ENCODE results near the gene SLC2A4.
"Not testable (repeated sequence)": the region's sequence is repeated elsewhere in the genome, so short reads cannot be mapped to it uniquely, and the experiment has no call there.

SLC2A4 gene

DNA sequence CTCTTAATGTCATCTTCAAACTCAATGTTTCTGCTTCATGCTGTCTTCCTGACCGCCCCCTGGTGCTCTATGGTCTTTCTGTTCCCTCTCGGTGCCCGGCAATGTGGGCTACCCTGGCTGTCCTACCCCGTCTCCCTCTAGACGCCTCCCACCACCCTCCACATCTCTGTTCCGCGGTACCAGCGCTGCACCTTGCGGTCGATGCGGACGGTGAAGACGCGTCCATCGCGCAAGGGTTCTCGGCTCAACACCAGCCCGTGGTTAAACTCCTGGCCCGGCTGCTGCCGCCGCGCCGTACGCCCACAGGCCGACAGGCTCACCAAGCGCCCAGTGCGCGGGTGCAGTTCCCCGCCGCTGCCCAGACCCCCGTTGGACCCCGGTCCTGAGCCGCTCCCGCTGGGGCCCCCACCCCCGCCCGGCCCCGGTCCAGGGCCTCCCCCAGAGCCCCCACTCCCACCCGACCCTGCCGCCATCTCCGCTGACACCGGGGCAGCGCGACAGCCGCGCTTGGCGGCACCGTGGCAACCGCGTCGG is 47.4 kb downstream of the SLC2A4 start, which contains the start of gene NEURL4:
Gene NEURL4, minus strand, starts transcription at position 496 of the 534 bp plus-strand sequence. Its CDS starts 23 bp downstream, at position 473.
- Mint-ChIP-seq H3K27ac (peak within 1 kb of the TSS; percentile 99), H3K9me3 (no peaks in the 10 kb centered on the region), H3K4me1 (ENCODE audit: low read depth) (peaks cover 35% of the 10 kb centered on the region), H3K27me3 (no peaks in the 10 kb centered on the region), H3K4me3 (peak within 1 kb of the TSS; percentile 92), H3K36me3 (ENCODE audit: low read depth) (no peaks in the 10 kb centered on the region)

DNA sequence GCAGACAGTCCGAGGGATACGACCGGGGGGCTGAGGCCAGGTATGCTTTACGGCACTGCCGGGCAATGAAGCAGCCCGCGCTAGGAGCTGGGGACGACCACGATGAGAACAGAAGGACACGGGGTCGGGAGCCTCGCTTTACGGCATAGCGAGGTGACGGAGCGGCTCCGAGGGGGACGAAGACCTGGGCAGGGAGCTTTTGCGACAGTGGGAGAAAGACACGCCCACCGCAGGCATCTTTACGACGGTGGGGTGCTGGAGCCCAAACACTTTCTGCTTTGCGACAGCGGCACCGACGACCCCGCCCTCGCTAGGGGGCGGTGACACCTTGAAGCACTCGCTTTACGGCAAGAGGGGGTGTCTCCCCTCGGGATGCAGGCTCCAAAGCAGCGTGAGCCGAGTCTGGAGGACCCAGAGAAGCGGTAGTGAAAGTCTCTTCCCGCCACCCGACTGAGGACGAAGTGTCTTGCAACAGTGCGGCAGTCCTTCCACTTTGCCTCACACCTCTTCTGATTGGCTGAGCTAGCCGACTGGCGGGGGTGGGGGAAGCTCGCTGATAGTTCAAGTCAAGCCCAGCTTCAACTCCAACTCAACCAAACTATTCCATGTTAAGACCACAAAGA is 48.0 kb downstream of the SLC2A4 start:
- no peaks in the 10 kb centered on the region for H3K36me3 Mint-ChIP-seq (ENCODE audit: low read depth)
- H3K27ac Mint-ChIP-seq: peak overlapping the region; percentile 99
- no peaks in the 10 kb centered on the region for H3K9me3 Mint-ChIP-seq
- H3K4me1 Mint-ChIP-seq (ENCODE audit: low read depth): peaks cover 37% of the 10 kb centered on the region
- H3K4me3 Mint-ChIP-seq: peak overlapping the region; percentile 92
- no peaks in the 10 kb centered on the region for H3K27me3 Mint-ChIP-seq

DNA sequence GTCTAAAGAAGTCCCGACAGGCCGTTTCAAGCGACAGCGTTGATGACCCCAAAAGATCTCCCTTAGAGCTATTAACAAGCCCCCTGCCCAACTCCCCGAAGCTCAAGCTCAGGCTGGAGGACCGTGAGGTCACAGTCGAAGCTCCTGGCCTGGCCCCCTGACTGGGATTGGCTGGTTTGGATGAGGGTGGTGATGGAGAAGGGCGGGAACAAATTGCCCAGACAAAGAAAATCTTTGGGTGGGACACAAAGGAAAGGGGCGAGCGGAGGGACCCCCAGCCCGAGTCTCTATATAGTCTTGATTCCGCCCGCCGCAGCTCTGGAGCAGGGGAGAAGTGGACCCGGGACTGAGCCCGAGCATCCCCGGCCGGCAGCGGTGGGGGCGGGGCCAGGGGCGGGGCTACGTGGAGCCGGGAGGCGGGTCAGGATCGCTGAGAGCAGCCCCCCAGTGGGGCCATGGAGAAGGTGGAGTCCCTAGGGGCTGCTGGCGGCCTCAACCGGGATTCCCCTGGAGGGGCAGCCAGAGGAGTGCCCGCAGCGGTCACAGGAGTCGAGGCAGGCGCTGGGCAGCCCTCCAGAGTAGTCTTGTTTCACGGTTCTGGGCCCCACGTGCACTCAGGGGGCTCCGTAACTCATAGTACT is 48.6 kb downstream of the SLC2A4 start:
- Mint-ChIP-seq H3K27ac (peak overlapping the region; percentile 99), H3K4me1 (ENCODE audit: low read depth) (peaks cover 43% of the 10 kb centered on the region), H3K9me3 (no peaks in the 10 kb centered on the region), H3K27me3 (no peaks in the 10 kb centered on the region), H3K4me3 (peak overlapping the region; percentile 92), H3K36me3 (ENCODE audit: low read depth) (no peaks in the 10 kb centered on the region)

DNA sequence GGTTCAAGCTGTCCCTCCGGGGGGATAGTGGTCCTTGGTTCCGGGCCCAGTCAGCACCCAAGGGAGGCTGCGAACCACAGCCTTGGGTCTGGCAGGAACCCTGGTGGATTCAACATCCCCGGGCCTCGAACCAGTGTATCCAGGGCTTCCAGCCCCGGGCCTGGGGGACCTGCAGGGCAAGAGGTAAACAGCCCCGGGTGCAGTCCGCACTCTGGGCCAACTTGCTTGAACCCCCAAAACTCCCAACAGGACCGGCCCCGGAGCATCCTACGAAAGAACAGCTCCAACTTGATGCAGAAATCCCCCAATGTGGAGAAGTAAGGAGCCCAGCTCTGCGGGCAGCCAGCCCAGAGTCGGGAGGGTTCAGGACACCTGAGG is 49.1 kb downstream of the SLC2A4 start:
- Mint-ChIP-seq H3K27ac (no peak overlapping the region), H3K36me3 (ENCODE audit: low read depth) (no peaks in the 10 kb centered on the region), H3K4me3 (peak overlapping the region; percentile 92), H3K9me3 (no peaks in the 10 kb centered on the region), H3K4me1 (ENCODE audit: low read depth) (peaks cover 48% of the 10 kb centered on the region), H3K27me3 (no peaks in the 10 kb centered on the region)

DNA sequence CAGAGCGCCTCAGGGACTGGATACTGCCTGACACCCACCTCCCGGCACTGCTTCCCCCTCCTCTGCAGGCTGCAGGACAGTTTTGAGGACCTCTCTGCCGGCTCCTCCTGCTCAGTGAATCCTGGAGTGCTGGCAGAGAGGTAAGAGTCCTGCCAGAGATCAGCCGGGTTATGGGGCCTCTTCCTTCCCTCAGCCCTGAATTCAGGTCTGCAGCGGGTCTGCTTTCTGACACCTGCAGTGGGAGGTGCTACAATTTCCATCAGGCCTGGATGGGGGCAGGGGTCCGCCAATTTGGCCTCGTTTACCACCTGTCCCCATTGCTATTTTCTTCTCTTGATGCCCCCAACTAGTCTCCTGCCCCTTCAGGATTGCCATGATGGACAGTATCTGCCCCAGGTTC is 50.6 kb downstream of the SLC2A4 start:
- Mint-ChIP-seq H3K4me3 (no peak overlapping the region), H3K27ac (peak overlapping the region; percentile 73), H3K4me1 (ENCODE audit: low read depth) (peaks cover 57% of the 10 kb centered on the region), H3K36me3 (ENCODE audit: low read depth) (peaks cover 2% of the 10 kb centered on the region), H3K27me3 (no peaks in the 10 kb centered on the region), H3K9me3 (no peaks in the 10 kb centered on the region)

DNA sequence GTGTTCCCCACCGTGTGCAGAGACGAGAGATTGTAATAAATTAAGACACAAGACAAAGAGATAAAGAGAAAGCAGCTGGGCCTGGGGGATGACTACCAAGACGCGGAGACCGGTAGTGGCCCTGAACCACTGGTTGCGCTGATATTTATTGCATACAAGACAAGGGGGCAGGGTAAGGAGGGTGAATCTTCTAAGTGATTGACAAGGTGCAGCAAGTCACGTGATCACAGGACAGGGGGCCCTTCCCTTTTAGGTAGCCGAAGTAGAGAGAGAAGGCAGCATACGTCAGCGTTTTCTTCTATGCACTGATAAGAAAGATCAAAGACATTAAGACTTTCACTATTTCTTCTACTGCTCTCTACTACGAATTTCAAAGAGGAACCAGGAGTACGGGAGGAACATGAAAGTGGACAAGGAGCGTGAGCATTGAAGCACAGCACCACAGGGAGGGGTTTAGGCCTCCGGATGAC is 51.1 kb downstream of the SLC2A4 start:
- H3K27ac Mint-ChIP-seq: peak overlapping the region; percentile 73
- H3K4me1 Mint-ChIP-seq (ENCODE audit: low read depth): peaks cover 59% of the 10 kb centered on the region

DNA sequence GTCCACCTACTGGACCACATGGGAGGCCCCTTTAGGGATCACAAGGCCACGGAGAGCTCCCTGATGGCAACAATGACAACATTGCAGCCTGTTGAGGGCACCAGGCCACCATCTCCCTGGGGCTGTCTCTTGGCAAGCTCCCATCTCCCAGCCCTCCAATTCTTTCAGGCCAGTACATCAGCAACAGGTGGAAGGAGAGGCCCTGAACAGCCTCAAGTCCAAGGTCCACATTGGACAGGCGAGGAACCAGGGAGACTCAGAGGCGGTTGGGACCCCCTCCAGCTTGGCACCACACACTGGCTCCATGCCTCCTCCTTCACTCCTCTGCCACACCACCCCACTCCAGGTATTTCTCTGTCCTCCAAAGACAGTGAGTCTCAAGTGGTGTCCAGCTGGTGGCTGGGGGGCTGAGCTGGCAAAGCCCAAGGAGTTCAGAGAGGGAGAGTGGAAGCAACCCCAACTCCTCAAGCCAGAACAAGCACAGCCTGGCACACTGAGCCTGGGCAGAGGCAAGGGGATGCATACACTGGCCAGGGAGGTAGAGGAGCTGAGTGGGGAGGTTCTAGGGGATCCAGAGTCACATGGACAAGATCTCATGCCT is 53.5 kb downstream of the SLC2A4 start:
- peaks cover 18% of the 10 kb centered on the region for H3K36me3 Mint-ChIP-seq (ENCODE audit: low read depth)
- H3K4me1 Mint-ChIP-seq (ENCODE audit: low read depth): peaks cover 58% of the 10 kb centered on the region
- peak overlapping the region; percentile 94 for H3K27ac Mint-ChIP-seq
- H3K4me3 Mint-ChIP-seq: peak overlapping the region; percentile 93
- no peaks in the 10 kb centered on the region for H3K9me3 Mint-ChIP-seq
- no peaks in the 10 kb centered on the region for H3K27me3 Mint-ChIP-seq

More for the DNA sequence above, 51.1 kb downstream of the SLC2A4 start:
- not testable (repeated sequence) for H3K36me3 Mint-ChIP-seq (ENCODE audit: low read depth); H3K9me3 Mint-ChIP-seq; H3K27me3 Mint-ChIP-seq
- peak overlapping the region; percentile 35 for H3K4me3 Mint-ChIP-seq

DNA sequence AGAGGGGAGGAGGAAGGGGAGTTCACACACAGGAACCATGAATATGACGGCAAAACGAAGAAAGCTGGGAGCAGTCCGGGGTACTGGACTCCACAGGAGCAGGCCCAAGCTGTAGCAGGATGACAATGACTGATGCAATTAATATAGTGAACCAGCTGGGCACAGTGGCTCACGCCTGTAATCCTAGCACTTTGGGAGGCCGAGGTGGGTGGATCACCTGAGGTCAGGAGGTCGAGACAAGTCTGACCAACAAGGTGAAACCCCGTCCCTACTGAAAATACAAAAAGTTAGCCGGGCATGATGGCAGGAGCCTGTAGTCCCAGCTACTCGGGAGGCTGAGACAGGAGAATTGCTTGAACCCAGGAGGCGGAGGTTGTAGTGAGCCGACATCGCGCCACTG is 54.2 kb downstream of the SLC2A4 start:
- Mint-ChIP-seq H3K4me3 (peak overlapping the region; percentile 93), H3K36me3 (ENCODE audit: low read depth) (peaks cover 23% of the 10 kb centered on the region), H3K27ac (peak overlapping the region; percentile 94), H3K4me1 (ENCODE audit: low read depth) (peaks cover 58% of the 10 kb centered on the region)
- H3K9me3 Mint-ChIP-seq, H3K27me3 Mint-ChIP-seq: not testable (repeated sequence)

DNA sequence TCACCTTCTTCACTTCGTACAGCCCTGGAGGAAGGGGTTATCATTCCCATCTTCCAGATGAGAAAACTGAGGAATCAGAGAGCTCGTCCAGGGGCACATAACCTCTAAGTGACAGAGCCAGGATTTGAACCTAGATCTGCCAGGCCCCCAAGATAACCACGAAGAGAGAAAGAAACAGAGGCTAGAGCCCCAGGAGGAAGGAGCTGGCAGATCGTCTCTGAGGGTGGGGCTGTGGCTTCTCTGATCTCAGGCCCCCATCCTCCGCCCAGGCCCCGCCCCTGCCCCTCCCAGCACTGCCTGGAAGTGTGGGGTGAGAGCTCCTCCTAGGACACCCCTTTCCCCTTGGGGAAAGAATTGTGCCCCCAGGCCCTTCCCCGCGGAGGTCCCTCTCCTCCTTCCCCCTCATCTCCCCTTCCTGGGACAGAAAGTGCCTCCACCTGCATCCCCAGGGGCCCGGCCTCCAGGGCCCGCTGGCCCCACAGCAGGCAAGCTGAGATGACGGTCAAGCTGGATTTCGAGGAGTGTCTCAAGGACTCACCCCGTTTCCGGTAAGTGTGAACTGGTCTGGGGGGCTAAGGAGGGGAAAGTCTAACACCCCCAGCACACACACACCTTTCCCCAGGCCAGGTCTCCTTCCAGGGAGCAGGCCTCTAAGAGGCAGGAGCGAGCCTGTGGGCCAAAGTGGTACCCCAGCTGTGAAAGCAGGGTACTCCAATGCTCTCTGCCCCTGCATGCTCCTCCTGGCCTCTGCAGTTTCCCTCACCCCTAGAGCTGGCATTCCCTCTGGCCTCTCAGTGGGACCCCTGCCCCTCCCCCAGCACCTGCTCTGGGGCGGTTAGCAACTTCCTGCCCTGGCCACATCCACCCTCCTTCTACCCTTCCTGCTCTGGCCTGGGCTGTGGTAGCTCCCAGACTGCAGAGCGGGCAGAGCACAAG is 55.0 kb downstream of the SLC2A4 start, which contains the start of gene ACAP1:
Gene ACAP1, plus strand, starts transcription at position 290 of the 936 bp plus-strand sequence. Its CDS starts 206 bp downstream, at position 496.
- peak within 1 kb of the TSS; percentile 94 for H3K27ac Mint-ChIP-seq
- peaks cover 26% of the 10 kb centered on the region for H3K36me3 Mint-ChIP-seq (ENCODE audit: low read depth)
- no peaks in the 10 kb centered on the region for H3K9me3 Mint-ChIP-seq
- H3K4me3 Mint-ChIP-seq: peak within 1 kb of the TSS; percentile 93
- no peaks in the 10 kb centered on the region for H3K27me3 Mint-ChIP-seq
- H3K4me1 Mint-ChIP-seq (ENCODE audit: low read depth): peaks cover 55% of the 10 kb centered on the region

DNA sequence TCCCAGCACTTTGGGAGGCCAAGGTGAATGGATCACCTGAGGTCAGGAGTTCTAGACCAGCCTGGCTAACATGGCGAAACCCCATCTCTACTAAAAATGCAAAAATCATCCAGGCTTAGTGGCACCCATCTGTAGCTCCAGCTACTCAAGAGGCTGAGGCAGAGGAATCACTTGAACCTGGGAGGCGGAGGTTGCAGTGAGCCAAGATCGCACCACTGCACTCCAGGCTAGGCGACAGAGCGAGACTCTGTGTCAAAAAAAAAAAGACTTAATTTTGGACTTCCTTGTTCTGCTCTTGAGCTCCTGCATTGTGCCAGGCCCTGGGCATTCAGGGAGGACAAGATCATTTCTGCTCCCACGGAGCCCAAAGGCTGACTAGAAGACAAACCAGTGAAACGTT is 56.1 kb downstream of the SLC2A4 start:
- H3K4me3 Mint-ChIP-seq: peak overlapping the region; percentile 93
- H3K27ac Mint-ChIP-seq: peak overlapping the region; percentile 88
- H3K9me3 Mint-ChIP-seq, H3K27me3 Mint-ChIP-seq: not testable (repeated sequence)
- H3K36me3 Mint-ChIP-seq (ENCODE audit: low read depth): peaks cover 35% of the 10 kb centered on the region
- peaks cover 50% of the 10 kb centered on the region for H3K4me1 Mint-ChIP-seq (ENCODE audit: low read depth)
